Osteocyte (in vitro differentiated cells): ENCODE measurements around the gene LRRK1. TPM values are rescaled to one million over a fixed set of nuclear protein-coding genes. Genes with fewer than 3 reads are reported as not detected.
A peak's percentile ranks its signal among the peaks of the same experiment; 100 is the strongest.

Source experiments
- DNase-seq: peaks from one replicate; pipeline ENCODE4 v3.0.0; 2021; ENCODE audit warnings: mixed read lengths; ENCODE audit not compliant: unreplicated experiment; ENCODE audit errors: extremely low spot score
- H3K27ac Mint-ChIP-seq: one replicate; pipeline ENCODE4 v1.8.0; 2021; ENCODE audit warnings: mild to moderate bottlenecking, mixed read lengths; ENCODE audit not compliant: unreplicated experiment
- H3K27me3 Mint-ChIP-seq: one replicate; pipeline ENCODE4 v1.8.0; 2021; ENCODE audit warnings: mixed read lengths; ENCODE audit not compliant: unreplicated experiment
- H3K36me3 Mint-ChIP-seq: one replicate; pipeline ENCODE4 v1.8.0; 2021; ENCODE audit warnings: mixed read lengths; ENCODE audit not compliant: unreplicated experiment
- H3K4me1 Mint-ChIP-seq: one replicate; pipeline ENCODE4 v1.8.0; 2021; ENCODE audit warnings: mixed read lengths; ENCODE audit not compliant: unreplicated experiment
- H3K4me3 Mint-ChIP-seq: one replicate; pipeline ENCODE4 v1.8.0; 2021; ENCODE audit warnings: mild to moderate bottlenecking, moderate library complexity, mixed read lengths; ENCODE audit not compliant: unreplicated experiment
- H3K9me3 Mint-ChIP-seq: one replicate; pipeline ENCODE4 v1.8.0; 2021; ENCODE audit warnings: mixed read lengths; ENCODE audit not compliant: unreplicated experiment
- CTCF ChIP-seq: fragments of 200-600 bp; sonication (generic); IDR thresholded peaks from 2 replicates; pipeline ENCODE4 v1.5.0; 2021; ENCODE audit warnings: antibody characterized with exemption, mild to moderate bottlenecking, moderate library complexity
- total RNA-seq: library from RNA; stranded (reverse); gene quantifications from 2 replicates; pipeline ENCODE4 v1.2.1, GENCODE V29; 2021

Gene LRRK1
- total RNA-seq, 1 donor from 2014 or later = 10.8 TPM

DNA sequence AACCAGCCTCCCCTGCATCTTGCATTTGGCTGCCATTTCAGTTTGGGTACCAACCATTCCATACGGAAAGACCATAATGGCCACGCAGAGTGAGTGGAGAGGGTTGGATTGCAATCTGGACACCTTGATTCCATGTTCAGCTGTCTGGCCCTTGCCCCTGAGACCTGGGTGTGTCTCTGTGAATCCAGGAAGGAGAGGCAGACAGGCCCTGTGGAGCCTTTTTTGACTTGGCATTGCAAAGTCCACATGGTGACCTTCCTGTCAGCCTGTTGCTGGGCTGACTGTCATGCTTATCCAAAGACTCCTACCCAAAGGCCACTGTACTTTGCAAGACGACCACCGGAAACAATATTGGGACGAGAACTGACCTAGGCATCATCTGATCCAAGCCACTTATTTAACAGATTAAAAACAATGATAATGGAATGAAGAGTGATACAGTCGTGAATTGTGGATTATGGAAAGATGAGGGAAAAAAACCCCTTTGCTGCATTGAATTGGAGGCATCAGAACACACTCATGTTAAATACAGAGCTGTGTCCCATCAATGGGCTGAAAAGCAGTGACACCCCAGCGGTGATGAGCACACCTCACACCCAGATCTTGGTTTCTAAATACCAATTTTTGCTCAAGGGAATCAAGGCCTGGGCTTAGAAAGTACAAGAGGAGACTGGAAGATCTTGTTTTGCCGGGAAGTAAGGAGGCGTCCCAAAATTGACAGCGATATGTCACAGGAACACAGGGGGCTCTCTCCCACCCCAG is 86.0 kb downstream of the LRRK1 start:
- no peaks in the 10 kb centered on the region for H3K27me3 Mint-ChIP-seq
- peaks cover 3% of the 10 kb centered on the region for H3K36me3 Mint-ChIP-seq
- no peak overlapping the region for H3K27ac Mint-ChIP-seq
- DNase-seq = no peak
- H3K4me1 Mint-ChIP-seq = peaks cover 19% of the 10 kb centered on the region
- TF ChIP-seq CTCF = no peak
- H3K4me3 Mint-ChIP-seq = no peak overlapping the region
- peaks cover 8% of the 10 kb centered on the region for H3K9me3 Mint-ChIP-seq

DNA sequence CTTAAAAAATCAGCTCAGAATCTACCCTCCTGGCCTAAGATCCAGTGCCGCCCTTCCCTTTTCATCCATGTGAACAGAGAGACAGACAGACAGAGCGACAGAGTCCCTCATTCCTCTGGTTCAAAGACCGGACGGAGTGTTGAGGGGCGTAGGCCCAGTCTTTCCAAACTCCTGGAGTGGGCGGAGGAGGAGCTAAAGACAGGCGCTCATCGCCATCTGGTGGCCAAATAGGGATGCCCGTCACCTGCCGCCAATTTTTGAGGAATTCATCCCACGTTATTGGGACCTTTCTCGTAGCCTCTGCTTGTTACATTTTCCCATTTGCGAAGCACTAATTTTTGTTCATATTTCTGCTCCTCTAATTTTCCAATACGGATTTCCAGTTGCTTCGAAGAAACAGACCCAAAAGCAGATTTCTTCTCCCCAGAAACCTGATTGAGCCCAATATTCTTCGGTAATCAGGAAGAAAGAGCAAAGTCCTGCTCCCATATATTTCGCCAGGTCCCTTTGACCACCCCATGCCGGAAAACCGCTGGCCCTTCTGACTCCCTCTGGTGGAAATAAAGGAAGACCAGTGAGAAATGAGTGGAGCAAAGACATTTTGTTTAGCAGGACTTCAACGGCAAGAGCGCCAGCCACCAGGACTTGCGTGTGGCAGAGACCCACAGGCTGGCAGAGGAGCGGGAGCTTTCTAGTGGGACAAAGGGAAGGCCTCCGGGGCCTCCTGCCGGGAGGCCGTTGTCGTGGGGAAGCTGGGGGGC is 88.0 kb downstream of the LRRK1 start:
- DNase-seq = no peak
- Mint-ChIP-seq H3K36me3 (peaks cover 3% of the 10 kb centered on the region), H3K27me3 (no peaks in the 10 kb centered on the region), H3K27ac (peak overlapping the region; percentile 62), H3K9me3 (peaks cover 8% of the 10 kb centered on the region), H3K4me1 (peaks cover 18% of the 10 kb centered on the region), H3K4me3 (peak overlapping the region; percentile 85)
- peak; percentile 94 for TF ChIP-seq CTCF

- H3K36me3 Mint-ChIP-seq = peaks cover 3% of the 10 kb centered on the region
- peaks cover 18% of the 10 kb centered on the region for H3K4me1 Mint-ChIP-seq
- peak; percentile 98 for TF ChIP-seq CTCF
- H3K4me3 Mint-ChIP-seq = peak overlapping the region; percentile 85
- H3K27me3 Mint-ChIP-seq = no peaks in the 10 kb centered on the region
- peaks cover 8% of the 10 kb centered on the region for H3K9me3 Mint-ChIP-seq
- DNase-seq = peak; percentile 92
- H3K27ac Mint-ChIP-seq = peak overlapping the region; percentile 58
Observed at GRCh38 chr15:101008158-101009139, 89.3 kb downstream of the LRRK1 start.

DNA sequence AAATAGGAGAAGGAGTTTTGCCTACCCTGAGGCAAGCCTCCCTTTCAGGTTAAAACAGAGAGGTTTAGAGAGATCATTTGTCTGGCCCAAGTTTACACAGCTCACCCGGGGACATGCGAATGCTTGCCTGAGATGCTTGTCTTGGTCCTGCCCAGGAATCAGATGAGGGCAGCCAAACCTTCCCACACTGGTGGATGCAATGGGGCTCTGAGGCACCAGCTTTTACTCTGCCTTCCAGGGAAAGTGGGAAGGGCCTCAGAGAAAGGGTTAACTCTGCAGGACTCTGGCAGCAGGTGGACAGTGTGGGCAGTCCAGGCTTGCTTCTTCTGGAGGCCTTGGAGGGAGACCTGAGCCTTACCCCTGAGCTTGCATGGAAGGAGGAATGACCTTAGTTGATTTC is 90.0 kb downstream of the LRRK1 start:
- H3K9me3 Mint-ChIP-seq = peaks cover 8% of the 10 kb centered on the region
- no peaks in the 10 kb centered on the region for H3K27me3 Mint-ChIP-seq
- peaks cover 3% of the 10 kb centered on the region for H3K36me3 Mint-ChIP-seq
- peaks cover 18% of the 10 kb centered on the region for H3K4me1 Mint-ChIP-seq
- TF ChIP-seq CTCF = no peak
- H3K4me3 Mint-ChIP-seq = no peak overlapping the region
- H3K27ac Mint-ChIP-seq = no peak overlapping the region
- DNase-seq = peak; percentile 38
